Lower leg skin (tissue), 4 donors: ENCODE results near the gene KIF1A. TPM values are rescaled to one million over a fixed set of nuclear protein-coding genes. Genes with fewer than 3 reads are reported as not detected.
A peak's percentile ranks its signal among the peaks of the same experiment; 100 is the strongest.

ENCODE experiments used
- DNase-seq, 2 donors: peaks; one replicate each; pipeline ENCODE4 v3.0.0-alpha.2; 2019; ENCODE audit warnings: low spot score in 2 of 2
- H3K4me3 ChIP-seq: fragments of 200-600 bp; sonication (generic); 2 replicates; pipeline ENCODE4 v1.5.1; 2017; ENCODE audit warnings: mild to moderate bottlenecking, low read depth; ENCODE audit not compliant: poor library complexity, severe bottlenecking
- CTCF ChIP-seq, 3 donors: fragments of 450-650 bp; IDR thresholded peaks; one replicate each; pipeline ENCODE4 v1.5.1; 2016; ENCODE audit warnings: antibody characterized with exemption in 3 of 3, mild to moderate bottlenecking in 3 of 3, moderate library complexity in 2 of 3
- POLR2A ChIP-seq, 2 donors: fragments of 450-650 bp; IDR thresholded peaks; one replicate each; pipeline ENCODE4 v1.6.1; 2016 to 2017; ENCODE audit warnings: antibody characterized with exemption in 2 of 2, mild to moderate bottlenecking in 1 of 2, moderate library complexity in 1 of 2
- WGBS, 2 donors: methylation state at CpG; one replicate each; pipeline ENCODE4 v1.1.5; 2018; 5-methylcytosine and 5-hydroxymethylcytosine counted together
- intact Hi-C: fragments of 100-400 bp; cut with DNase I; formaldehyde crosslinking; loops from one replicate; pipeline ENCODE4 v1.15.0; 2023; ENCODE audit warnings: low total_unique reads
- total RNA-seq, 4 donors: library from RNA; depleted of rRNA; stranded (reverse); fragments of >200 nt; gene quantifications; one replicate each; pipeline ENCODE4 v1.1.0, GENCODE V29; 2016

Gene KIF1A
- total RNA-seq, 4 donors from 2014 or later = 0.76 to 4.3 (median 3.0) TPM

DNA sequence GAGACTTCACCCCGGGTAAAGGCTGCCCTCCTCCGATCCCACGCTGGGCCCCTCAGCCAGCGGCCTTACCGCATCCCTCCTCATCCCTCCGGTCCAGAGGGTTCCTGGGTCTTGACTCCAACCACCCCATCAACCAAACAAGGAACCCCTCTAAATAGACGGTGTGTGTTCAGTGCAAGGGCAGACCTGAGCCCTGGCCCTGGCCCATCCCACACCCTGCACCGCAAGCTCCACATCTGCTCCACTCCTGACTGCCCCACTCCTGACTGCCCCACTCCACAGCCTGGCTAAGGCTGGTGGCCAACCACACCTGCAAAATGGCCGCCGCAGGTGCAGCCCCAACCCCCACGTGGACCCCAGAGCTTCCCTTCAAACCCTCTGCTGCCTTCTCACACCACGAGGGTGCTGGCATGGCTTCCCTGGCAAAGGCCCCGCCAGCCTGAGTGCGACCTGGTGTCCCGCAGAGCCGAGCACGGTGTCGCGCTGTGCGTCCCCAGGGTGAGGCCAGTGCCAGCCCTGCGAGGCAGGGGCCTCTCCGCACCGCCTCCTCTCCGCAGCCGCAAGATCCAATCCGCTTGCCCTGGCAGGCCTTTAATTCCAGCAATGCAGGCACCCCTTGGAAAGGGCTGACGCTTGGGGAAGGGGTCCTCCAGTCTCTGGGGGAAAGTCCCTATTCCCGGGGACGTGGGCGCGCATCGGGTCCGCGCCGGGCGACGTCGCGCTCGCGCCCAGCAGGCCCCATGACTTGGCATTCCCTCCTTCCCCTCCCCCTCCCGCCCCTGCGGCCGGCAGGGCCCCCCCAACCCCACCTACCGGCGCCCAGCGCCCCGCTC is 1.5 kb downstream of the KIF1A start:
- TF ChIP-seq POLR2A (IDR thresholded peaks at IDR 0.05) (no peak), CTCF (IDR thresholded peaks at IDR 0.05) (no peak)
- peak in 1 of 2 donors; percentile 71 for DNase-seq
- no peak overlapping the region for H3K4me3 ChIP-seq
- intact Hi-C loops = no loop called here
- WGBS, 2 donors = 25 to 27% methylated on average over 27 to 30 of the region's 48 CpGs

DNA sequence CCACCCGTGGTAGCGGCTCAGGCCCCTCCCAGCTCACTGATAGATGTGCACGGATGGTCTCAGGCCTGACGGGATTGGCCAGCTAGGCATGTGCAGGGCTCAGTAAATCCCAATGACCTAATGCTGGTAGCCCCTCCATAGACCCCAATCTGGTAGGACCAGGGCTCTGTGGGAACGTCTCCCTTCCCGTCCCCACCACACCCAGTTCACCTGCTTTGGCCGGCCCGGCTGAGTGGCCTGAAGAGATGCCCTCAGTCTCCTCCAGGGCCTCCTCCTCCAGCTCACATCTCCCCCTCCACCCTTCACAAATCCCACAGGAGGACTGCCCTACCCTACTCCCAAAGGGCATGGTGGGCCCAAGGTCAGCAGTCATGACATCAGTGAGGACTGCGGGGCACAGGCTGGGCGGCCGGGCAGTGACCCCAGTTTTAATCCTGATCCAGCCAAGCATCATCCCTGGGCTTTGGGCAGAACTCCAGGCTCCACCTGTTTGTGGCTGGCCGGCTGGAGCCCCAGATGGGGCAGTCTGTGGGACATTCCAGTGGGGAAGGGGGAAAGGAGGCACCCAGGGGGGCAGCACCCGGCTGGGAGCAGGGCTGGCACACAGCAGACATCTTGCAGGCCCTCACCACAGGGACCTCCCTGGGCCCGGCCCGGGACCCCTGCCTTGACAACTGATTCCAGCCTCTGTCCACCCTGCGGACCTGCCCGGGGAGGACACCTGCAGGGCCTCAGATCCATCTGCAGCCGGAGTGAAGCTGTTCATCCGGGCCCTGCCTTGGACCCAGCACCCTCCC is 2.3 kb downstream of the KIF1A start:
- 82 to 86% methylated on average over 15 to 19 of the region's 19 CpGs for WGBS, 2 donors
- peak in 1 of 2 donors; percentile 78 for DNase-seq
- TF ChIP-seq CTCF (IDR thresholded peaks at IDR 0.05) (no peak), POLR2A (IDR thresholded peaks at IDR 0.05) (no peak)
- intact Hi-C loops = no loop called here
- H3K4me3 ChIP-seq = no peak overlapping the region

DNA sequence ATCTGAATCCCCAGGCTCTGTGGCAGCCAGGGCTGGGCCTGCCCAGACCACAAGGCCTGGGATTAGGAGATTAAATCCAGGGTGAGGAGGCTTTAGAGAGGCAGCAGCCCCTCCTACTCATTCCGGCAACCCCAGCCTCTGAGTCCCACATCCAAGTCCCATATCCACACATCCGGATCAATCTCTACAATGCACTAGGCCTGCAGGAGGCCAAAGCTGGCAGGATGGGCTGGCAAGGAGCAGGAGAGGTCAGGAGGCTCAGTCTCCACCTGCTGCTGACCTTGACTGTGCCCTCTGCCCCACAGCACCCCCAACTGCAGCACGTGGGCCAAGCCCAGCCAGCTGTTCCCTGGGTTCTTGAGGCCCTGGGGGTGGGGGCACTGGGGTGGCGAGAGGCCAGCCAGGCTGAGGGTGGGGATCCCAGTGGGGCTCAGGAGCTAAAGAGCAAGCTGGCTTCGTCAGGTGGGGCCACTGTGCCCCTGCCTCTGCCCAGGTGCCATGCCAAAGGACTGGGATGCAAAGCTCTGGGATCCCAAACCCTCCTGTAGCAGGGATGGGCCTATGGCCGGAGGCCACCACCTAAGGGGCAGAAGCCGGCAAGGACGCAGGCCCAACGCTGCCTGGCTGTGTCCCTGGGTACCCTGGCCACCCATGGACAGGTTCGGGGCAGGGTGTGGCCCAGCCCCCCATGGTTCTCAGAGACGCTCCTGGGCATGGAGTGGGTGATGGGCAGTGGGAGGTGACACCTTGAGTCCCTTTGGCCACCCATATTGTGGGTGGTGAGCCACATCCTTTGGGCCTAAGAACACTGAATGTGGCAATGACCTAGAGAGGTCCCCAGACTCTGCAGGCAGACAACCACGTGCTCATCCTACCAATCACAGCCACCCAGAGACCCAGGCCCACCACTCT is 3.2 kb downstream of the KIF1A start:
- 87 to 89% methylated on average over 7 to 11 of the region's 12 CpGs for WGBS, 2 donors
- TF ChIP-seq CTCF (IDR thresholded peaks at IDR 0.05) = no peak
- no peak for TF ChIP-seq POLR2A (IDR thresholded peaks at IDR 0.05)
- no peak overlapping the region for H3K4me3 ChIP-seq
- intact Hi-C loops = no loop called here
- DNase-seq = peak in 1 of 2 donors; percentile 82

GRCh38 chr2:240815761-240816583 is 4.0 kb downstream of the KIF1A start:
- no peak for TF ChIP-seq POLR2A (IDR thresholded peaks at IDR 0.05)
- no peak for TF ChIP-seq CTCF (IDR thresholded peaks at IDR 0.05)
- peak in 1 of 2 donors; percentile 72 for DNase-seq
- WGBS, 2 donors = 73 to 75% methylated on average over 9 of the region's 9 CpGs
- H3K4me3 ChIP-seq = no peak overlapping the region
- intact Hi-C loops = no loop called here
